Astrocyte of the cerebellum (primary cell): ENCODE measurements around the gene NLN.

Experiments used
- DNase-seq: peaks from one replicate; pipeline ENCODE4 v3.0.0-alpha.2; 2011; ENCODE audit warnings: low read depth
- H3K4me3 ChIP-seq: 2 replicates; pipeline ENCODE4 v1.5.1; 2011; ENCODE audit warnings: mild to moderate bottlenecking, low read depth, low read length, moderate library complexity
- in situ Hi-C: cut with HindIII; loops from 2 replicates; pipeline ENCODE4 v1.10.0; 2017; ENCODE audit warnings: low sequenced_read_pairs
- TF ChIP-seq, protein P1 (sequence below): IDR thresholded peaks from 2 replicates; pipeline ENCODE4 v1.5.1; 2012; ENCODE audit warnings: low read length, low read depth, moderate library complexity, mild to moderate bottlenecking; ENCODE audit errors: missing control alignments

Gene NLN

DNA sequence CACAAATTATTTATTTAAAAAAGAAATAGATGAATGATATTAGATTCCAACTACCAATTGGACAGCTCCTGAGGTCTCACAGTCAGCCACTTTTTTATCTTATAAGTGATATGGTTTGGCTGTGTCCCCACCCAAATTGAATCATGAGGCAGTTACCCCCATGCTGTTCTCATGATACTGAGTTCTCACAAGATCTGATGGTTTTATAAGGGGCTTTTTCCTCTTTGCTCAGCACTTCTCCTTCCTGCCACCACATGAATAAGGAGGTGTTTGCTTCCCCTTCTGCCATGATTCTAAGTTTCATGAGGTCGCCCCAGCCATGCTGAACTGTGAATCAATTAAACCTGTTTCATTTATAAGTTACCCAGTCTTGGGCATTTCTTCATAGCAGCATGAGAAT lies 12.9 kb downstream of the NLN start:
- H3K4me3 ChIP-seq: no peak overlapping the region
- no peak for DNase-seq
- TF ChIP-seq, protein P1, sequence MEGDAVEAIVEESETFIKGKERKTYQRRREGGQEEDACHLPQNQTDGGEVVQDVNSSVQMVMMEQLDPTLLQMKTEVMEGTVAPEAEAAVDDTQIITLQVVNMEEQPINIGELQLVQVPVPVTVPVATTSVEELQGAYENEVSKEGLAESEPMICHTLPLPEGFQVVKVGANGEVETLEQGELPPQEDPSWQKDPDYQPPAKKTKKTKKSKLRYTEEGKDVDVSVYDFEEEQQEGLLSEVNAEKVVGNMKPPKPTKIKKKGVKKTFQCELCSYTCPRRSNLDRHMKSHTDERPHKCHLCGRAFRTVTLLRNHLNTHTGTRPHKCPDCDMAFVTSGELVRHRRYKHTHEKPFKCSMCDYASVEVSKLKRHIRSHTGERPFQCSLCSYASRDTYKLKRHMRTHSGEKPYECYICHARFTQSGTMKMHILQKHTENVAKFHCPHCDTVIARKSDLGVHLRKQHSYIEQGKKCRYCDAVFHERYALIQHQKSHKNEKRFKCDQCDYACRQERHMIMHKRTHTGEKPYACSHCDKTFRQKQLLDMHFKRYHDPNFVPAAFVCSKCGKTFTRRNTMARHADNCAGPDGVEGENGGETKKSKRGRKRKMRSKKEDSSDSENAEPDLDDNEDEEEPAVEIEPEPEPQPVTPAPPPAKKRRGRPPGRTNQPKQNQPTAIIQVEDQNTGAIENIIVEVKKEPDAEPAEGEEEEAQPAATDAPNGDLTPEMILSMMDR: no peak
- in situ Hi-C loops: no loop called here

DNA sequence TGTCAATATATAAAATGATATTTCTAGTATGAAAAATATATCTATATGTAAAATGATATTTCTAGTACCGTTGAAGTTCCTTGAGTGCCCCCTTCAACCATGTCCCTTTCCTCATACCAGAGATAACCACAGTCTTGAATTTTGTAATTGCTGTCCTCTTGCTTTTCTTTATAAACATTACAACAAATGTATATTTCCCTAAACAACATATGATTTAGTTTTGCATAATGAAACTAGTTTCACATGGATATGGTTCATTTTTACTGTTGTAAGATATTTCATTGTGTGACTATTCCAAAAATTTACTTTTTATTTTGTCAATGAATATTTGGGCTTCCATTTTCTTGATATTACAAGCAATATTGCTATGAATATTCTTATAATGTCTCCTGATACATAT lies 14.0 kb downstream of the NLN start:
- in situ Hi-C loops: no loop called here
- H3K4me3 ChIP-seq: no peak overlapping the region
- TF ChIP-seq, protein P1: no peak
- no peak for DNase-seq

DNA sequence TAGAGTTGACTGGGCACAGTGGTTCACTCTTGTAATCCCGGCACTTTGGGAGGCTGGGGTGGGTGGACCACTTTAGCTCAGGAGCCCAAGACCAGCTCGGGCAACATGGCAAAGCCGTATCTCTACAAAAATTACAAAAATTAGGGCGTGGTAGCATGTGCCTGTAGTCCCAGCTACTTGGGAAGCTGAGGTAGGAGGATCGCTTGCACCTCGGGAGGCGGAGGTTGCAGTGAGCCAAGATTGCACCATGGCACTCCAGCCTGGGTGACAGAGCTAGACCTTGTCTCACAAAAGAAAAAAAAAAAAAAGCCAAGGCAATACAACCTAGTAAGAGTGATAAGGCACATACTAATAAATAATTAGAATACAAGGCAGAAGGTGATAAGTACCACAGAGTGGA lies 15.8 kb downstream of the NLN start:
- no peak for DNase-seq
- no peak overlapping the region for H3K4me3 ChIP-seq
- TF ChIP-seq, protein P1: no peak
- in situ Hi-C loops: no loop called here

DNA sequence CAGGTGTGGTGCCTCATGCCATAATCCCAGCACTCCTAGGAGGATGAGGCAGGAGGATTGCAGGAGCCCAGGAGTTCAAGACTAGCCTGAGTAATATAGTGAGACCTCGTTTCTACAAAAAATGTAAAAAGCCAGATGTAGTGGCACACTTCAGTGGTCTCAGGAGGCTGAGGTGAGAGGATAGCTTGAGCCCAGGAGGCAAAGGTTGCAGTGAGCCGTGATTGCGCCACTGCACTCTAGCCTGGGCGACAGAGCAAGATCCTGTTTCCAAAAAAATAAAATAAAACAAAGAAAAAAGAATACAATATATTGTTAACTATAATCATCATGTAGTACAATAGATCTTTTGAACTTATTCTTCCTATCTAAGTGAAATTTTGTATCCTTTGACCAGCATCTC lies 16.3 kb downstream of the NLN start:
- H3K4me3 ChIP-seq: no peak overlapping the region
- no peak for DNase-seq
- in situ Hi-C loops: no loop called here
- TF ChIP-seq, protein P1: no peak

DNA sequence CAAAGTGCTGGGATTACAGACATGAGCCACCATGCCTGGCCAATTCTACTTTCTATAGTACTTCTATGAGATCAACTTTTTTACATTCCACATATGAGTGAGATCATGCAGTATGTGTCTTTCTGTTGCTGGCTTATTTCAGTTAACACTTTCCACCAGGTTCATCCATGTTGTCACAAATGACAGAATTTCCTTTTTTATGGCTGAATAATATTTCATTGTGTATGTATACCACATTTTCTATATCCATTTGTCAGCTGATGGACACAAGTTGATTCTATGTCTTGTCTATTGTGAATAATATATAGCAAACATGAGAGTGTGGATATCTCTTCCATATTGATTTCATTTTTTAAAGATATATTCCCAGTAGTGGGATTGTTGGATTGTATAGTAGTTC lies 17.2 kb downstream of the NLN start:
- DNase-seq: no peak
- no peak overlapping the region for H3K4me3 ChIP-seq
- in situ Hi-C loops: no loop called here
- TF ChIP-seq, protein P1: no peak

DNA sequence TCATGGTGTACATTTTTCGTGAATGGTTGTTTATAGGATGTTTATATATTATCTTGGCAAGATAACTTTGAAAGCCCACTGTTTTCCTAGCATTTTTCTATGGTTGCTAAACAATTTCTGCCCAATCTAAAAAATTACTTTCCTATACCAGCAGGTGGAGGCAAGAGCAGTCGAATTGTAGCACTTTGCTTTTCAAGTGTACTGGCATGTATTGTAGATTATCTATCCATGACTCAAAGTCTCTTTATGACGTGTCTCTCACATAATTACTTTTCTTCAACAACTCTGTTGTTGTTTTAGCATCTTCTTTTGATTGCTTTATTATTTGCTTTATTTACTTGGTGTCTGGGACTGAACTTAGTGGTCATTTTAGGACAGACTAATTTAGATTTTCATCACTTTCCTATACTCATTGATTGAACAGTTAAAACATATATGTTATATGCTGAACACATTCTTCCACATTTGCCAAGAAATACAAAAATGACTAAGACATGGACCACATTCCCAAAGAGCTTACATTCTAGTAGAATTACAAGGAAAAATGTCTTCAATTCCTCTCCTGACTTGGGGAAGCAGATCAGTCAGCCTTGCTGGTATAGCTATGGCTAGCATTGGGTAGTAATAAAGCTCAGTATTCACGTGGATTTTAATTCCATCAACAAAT lies 20.7 kb downstream of the NLN start:
- no peak overlapping the region for H3K4me3 ChIP-seq
- DNase-seq: peak; percentile 59
- in situ Hi-C loops: no loop called here
- TF ChIP-seq, protein P1: peak; percentile 72
